Measurements from ENCODE around the gene SYNGR1.
A peak's percentile ranks its signal among the peaks of the same experiment; 100 is the strongest.

SYNGR1 gene, protein sequence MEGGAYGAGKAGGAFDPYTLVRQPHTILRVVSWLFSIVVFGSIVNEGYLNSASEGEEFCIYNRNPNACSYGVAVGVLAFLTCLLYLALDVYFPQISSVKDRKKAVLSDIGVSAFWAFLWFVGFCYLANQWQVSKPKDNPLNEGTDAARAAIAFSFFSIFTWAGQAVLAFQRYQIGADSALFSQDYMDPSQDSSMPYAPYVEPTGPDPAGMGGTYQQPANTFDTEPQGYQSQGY
- total RNA-seq = 0 to 0.16 (median 0.07) reads per million in 3 experiments

DNA sequence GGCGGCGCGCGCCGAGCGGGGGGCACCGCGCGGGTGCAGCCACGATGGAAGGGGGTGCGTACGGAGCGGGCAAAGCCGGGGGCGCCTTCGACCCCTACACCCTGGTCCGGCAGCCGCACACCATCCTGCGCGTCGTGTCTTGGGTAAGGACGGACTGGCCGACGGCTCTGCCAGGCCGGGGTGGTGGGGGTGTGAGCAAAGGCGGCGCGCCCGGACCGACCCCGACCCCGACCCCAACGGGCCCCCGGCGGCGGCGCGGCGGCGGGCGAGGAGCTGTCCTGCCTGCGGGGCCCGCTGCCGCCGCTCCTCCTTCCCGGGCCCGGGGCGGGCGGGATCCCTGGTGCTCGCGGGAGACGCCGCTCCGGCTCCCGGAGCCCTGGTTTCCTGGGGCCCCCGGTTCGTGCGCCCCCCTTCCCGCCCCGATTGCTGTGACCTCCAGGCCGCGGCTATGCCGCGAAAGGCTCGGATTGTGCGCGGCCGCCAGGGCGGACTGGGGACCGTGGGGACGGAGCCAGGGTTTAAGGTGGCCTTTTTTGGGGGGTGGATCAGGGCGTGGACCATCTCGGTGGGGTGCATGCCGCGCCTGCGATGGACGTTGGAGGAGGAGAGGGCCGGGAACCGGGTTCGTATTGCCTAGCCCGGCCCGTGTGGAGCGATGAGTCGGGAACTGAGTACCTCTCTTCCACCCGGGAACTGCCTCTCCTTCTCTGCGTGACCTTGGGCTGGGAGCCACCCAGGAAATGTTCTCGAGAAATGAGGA lies at the start of gene SYNGR1:
Gene SYNGR1, plus strand, starts transcription at position 25 of the 760 bp plus-strand sequence. Its CDS starts 20 bp downstream, at position 45.
- no peak for DNase-seq

GRCh38 chr22:39300186-39300830 lies 49.5 kb upstream of the SYNGR1 start:
- no peak for DNase-seq

DNA sequence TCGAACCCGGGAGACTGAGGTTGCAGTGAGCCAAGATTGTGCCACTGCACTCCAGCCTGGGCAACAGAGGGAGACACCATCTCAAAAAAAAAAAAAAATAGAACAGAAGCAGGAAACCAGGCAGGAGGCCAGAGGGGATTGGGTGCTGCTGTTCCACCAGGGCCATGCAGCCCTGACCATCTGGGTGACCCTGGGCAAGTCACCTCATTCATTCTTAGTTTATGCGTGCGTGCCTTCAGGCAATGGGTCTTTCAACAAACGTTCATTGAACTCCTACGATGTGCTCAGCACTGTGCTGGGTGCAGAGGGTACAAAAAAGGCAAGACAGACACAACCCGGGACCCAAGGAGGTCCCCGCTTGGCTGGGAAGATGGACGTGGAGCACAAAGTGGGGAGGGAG lies 48.7 kb upstream of the SYNGR1 start:
- no peak for DNase-seq

- no peak for DNase-seq
These were observed 47.9 kb upstream of the SYNGR1 start for GRCh38 chr22:39301926-39302325.

GRCh38 chr22:39302431-39302960 lies 47.3 kb upstream of the SYNGR1 start:
- no peak for DNase-seq

DNA sequence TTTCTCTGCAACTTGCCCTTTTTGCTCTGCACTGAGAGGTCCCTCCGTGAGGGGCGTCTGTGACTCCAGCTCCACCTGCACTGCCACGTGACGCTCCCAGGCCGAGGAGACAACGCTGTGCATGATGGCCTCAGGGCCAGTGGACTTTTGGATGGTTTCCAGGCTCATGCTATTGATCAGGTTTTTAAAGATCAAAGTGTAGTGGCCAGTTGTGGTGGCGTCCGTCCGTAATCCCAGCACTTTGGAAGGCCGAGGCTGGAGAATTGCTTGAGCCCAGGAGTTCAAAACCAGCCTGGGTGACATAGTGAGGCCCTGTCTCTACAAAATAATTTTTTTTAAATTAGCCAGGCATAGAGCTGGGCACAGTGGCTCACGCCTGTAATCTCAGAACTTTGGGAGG lies 46.4 kb upstream of the SYNGR1 start:
- no peak for DNase-seq

DNA sequence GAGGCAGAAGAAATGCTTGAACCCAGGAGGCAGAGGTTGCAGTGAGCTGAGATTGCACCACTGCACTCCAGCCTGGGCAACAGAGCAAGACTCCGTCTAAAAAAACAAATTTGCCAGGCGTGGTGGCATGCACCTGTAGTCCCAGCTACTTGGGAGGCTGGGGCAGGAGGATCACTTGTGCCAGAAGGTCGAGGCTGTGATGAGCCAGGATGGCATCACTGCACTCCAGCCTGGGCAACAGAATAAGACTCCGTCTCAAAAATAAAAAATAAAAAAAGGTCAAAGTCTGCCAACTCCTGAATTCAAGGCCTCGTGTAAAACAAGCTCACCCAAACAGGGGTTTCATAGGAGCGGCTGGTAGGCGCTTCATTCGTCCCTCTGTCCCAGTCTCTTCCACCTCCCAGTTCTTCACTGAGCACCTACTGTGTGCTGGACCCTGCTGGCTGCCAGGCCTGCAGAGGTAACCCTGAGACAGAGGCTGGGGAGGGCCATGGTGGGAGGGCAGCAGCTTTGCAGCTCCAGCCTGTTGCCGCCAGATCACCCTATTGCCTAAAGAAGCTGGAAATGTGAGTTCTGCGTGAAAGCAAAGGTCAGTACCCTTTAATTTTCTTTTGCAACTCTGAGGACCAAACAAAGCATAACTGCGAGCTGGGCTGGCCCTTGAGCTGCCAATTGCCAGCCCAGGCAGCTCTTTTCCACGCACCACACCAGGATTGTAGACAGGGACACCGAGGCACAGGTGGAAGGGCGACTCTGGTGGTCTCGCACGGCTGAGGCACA lies 45.7 kb upstream of the SYNGR1 start:
- no peak for DNase-seq

GRCh38 chr22:39306456-39307361 lies 43.1 kb upstream of the SYNGR1 start:
- DNase-seq = no peak

- no peak for DNase-seq
These were observed 41.0 kb upstream of the SYNGR1 start for GRCh38 chr22:39308614-39309363.

GRCh38 chr22:39309364-39309861 lies 40.4 kb upstream of the SYNGR1 start:
- DNase-seq = no peak

GRCh38 chr22:39309881-39310714 lies 39.7 kb upstream of the SYNGR1 start:
- no peak for DNase-seq

DNA sequence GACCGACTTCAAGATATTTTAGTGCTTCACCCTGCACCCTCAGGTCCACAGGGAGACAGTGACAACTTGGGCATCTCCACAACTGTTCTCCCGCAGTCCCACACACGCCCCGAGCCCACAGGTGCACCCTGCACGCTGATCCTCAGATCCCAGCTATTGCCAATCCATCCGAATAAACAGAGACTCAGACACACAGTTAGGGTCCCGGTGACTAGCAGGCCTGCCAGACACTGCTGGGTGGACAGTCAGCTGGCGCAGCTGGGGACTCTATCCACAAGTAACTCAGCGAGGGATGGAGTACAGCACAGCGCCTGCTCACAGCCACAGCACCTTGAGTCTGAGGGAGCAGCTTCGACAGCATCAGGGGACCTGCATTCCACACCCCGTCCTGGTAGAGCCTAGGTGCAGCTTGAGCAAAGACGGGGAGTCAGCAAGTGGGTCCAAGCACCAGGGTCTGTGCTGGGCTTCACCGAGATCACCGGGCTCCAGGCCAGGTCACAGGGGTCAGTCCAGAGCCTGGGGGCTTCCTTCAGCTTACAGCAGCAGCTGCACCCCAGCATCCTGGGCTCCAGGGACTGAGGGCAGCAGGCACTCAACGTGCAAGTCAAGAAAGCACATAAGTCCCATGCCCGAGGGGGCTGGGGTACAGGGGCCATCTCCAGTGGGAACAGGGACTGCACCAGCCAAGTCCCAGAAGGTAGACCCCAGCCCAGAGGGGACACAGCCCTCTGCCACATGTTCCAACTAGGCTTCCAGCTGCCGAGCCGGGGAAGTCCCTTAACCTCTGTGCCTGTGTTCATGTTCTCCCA lies 38.0 kb upstream of the SYNGR1 start:
- DNase-seq = no peak

- no peak for DNase-seq
These were observed 37.4 kb upstream of the SYNGR1 start for GRCh38 chr22:39312410-39312809.

DNA sequence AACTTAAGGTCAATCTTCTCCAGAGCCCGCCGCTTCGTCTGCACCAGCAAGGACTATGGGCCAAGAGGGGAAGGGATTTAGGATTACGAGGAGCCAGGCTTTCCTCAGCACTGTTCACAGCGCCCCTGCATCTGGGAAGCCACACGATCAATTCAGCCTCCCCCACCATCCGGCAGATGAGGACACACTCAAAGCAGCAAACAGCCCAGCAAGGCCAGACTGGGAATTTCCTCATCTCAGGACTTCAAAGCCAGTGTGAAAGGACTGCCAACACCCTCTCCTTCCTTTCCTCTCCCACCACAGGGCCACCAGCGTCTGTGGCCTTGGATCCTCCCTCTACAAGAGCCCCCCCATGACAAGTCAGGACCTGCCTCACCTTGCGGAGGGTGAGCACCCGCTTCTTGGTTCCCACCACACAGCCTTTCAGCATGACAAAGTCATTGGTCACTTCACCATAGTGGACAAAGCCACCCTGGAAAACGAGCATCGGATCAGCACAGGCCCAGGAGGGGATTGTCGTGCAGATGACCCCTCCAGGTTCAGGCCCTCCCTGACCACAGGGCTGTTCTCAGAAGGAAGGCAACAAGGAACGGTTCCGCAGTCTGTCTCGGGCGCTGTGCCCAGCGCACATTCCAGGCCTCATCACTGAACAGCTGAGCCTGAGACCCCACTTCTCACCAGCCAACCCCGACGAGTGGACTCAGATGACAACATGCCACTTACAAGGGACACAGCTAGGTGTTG lies 36.4 kb upstream of the SYNGR1 start:
- DNase-seq = no peak

- DNase-seq = no peak
These were observed 35.4 kb upstream of the SYNGR1 start for GRCh38 chr22:39314251-39314971.

GRCh38 chr22:39315389-39315788 lies 34.4 kb upstream of the SYNGR1 start:
- no peak for DNase-seq

DNA sequence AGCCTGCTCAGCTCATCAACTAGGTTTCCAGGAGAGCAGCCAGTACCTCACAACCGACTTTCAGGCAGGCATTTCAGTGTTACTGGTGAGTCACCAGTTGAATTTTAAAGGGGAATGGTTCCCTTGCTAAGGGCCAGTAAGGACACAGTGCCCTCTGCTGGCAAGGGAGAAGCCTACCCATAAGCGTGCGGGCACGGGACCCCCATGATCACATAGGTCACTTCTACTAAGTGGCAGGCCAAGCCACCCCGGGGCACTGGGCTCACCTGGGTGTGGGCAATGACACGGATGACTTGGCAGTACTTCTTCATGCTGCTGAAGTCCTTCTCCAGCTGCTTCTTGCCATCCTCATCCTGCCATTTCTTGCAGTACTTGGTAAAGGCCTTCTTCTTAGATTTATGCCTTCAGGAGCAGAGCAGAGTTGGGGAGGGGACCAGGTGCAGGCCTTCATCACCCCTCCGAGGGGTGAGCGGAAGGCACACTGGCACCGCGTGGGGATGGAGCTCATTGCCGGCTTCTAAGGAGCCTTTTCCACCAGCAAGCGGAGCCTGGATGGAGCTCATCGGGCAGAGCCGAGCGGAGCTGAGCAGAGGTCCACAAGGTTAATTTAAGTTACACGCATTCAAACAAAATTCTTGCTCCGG lies 33.2 kb upstream of the SYNGR1 start:
- DNase-seq = peak; percentile 77

Data from central memory CD4-positive, alpha-beta T cell (primary cell).